Nephron progenitor cell (in vitro differentiated cells): ENCODE data around the gene STON1.
A peak's percentile ranks its signal among the peaks of the same experiment; 100 is the strongest.

Source experiments
- DNase-seq: peaks from one replicate; pipeline ENCODE4 v3.0.0; 2021
- H3K27ac Mint-ChIP-seq: 2 replicates; pipeline ENCODE4 v1.8.0; 2021; ENCODE audit warnings: mild to moderate bottlenecking, moderate library complexity, mixed read lengths
- H3K27me3 Mint-ChIP-seq: 2 replicates; pipeline ENCODE4 v1.8.0; 2021; ENCODE audit warnings: mild to moderate bottlenecking, low read depth, mixed read lengths; ENCODE audit not compliant: poor library complexity
- H3K36me3 Mint-ChIP-seq: 2 replicates; pipeline ENCODE4 v1.8.0; 2021; ENCODE audit warnings: low read depth, mixed read lengths
- H3K4me1 Mint-ChIP-seq: 2 replicates; pipeline ENCODE4 v1.8.0; 2021; ENCODE audit warnings: mixed read lengths
- H3K4me3 Mint-ChIP-seq: 2 replicates; pipeline ENCODE4 v1.8.0; 2021; ENCODE audit warnings: mild to moderate bottlenecking, moderate library complexity, mixed read lengths
- H3K9me3 Mint-ChIP-seq: 2 replicates; pipeline ENCODE4 v1.8.0; 2021; ENCODE audit warnings: mild to moderate bottlenecking, moderate library complexity, mixed read lengths
- CTCF ChIP-seq: fragments of 200-600 bp; sonication (generic); IDR thresholded peaks from 2 replicates; pipeline ENCODE4 v1.5.0; 2021; ENCODE audit warnings: antibody characterized with exemption

STON1 gene

GRCh38 chr2:48531141-48531648 is 1.2 kb downstream of the STON1 start:
- peaks cover 5% of the 10 kb centered on the region for H3K27me3 Mint-ChIP-seq
- H3K4me3 Mint-ChIP-seq = peak overlapping the region; percentile 94
- H3K36me3 Mint-ChIP-seq = peaks cover 11% of the 10 kb centered on the region
- H3K4me1 Mint-ChIP-seq = peaks cover 52% of the 10 kb centered on the region
- peak overlapping the region; percentile 88 for H3K27ac Mint-ChIP-seq
- H3K9me3 Mint-ChIP-seq = no peaks in the 10 kb centered on the region
- peak; percentile 22 for DNase-seq
- no peak for TF ChIP-seq CTCF

- no peak for DNase-seq
- no peak overlapping the region for H3K27ac Mint-ChIP-seq
- H3K9me3 Mint-ChIP-seq = peaks cover 1% of the 10 kb centered on the region
- peaks cover 51% of the 10 kb centered on the region for H3K4me1 Mint-ChIP-seq
- H3K27me3 Mint-ChIP-seq = peaks cover 5% of the 10 kb centered on the region
- H3K4me3 Mint-ChIP-seq = peak overlapping the region; percentile 94
- H3K36me3 Mint-ChIP-seq = peaks cover 18% of the 10 kb centered on the region
- no peak for TF ChIP-seq CTCF
Observed at GRCh38 chr2:48532174-48532573, 2.2 kb downstream of the STON1 start.

GRCh38 chr2:48532824-48533223 is 2.9 kb downstream of the STON1 start:
- peaks cover 45% of the 10 kb centered on the region for H3K4me1 Mint-ChIP-seq
- H3K27me3 Mint-ChIP-seq = peaks cover 5% of the 10 kb centered on the region
- H3K36me3 Mint-ChIP-seq = peaks cover 24% of the 10 kb centered on the region
- no peak for TF ChIP-seq CTCF
- DNase-seq = no peak
- H3K4me3 Mint-ChIP-seq = no peak overlapping the region
- peaks cover 4% of the 10 kb centered on the region for H3K9me3 Mint-ChIP-seq
- H3K27ac Mint-ChIP-seq = no peak overlapping the region

- Mint-ChIP-seq H3K9me3 (peaks cover 7% of the 10 kb centered on the region), H3K27me3 (no peaks in the 10 kb centered on the region), H3K27ac (peak overlapping the region; percentile 26), H3K4me3 (no peak overlapping the region), H3K4me1 (peaks cover 31% of the 10 kb centered on the region), H3K36me3 (peaks cover 43% of the 10 kb centered on the region)
- DNase-seq = no peak
- no peak for TF ChIP-seq CTCF
Observed at GRCh38 chr2:48534781-48535180, 4.8 kb downstream of the STON1 start.

- Mint-ChIP-seq H3K4me3 (no peak overlapping the region), H3K27ac (no peak overlapping the region), H3K4me1 (peaks cover 14% of the 10 kb centered on the region), H3K9me3 (peaks cover 7% of the 10 kb centered on the region), H3K36me3 (peaks cover 43% of the 10 kb centered on the region), H3K27me3 (no peaks in the 10 kb centered on the region)
- DNase-seq = no peak
- TF ChIP-seq CTCF = no peak
Observed at GRCh38 chr2:48540237-48540935, 10.4 kb downstream of the STON1 start.
